Fibroblast of the aortic adventitia (primary cell): ENCODE results near the gene TYW5. TPM values are rescaled to one million over a fixed set of nuclear protein-coding genes. Genes with fewer than 3 reads are reported as not detected.

ENCODE experiments used
- DNase-seq: peaks from one replicate; pipeline ENCODE4 v3.0.0-alpha.2; 2010; ENCODE audit warnings: low read depth
- H3K4me3 ChIP-seq: 2 replicates; pipeline ENCODE4 v1.5.1; 2011; ENCODE audit warnings: low read depth, mild to moderate bottlenecking, control low read depth, low read length, moderate library complexity
- CTCF ChIP-seq: IDR thresholded peaks from 2 replicates; pipeline ENCODE4 v1.5.1; 2011; ENCODE audit warnings: mild to moderate bottlenecking, low read length, control low read depth, inconsistent platforms; ENCODE audit not compliant: insufficient read depth
- total RNA-seq: library from RNA; depleted of rRNA; stranded (reverse); fragments of >200 nt; gene quantifications from 2 replicates; pipeline ENCODE4 v1.2.3, GENCODE V29; 2012; ENCODE audit warnings: low replicate concordance

Gene TYW5
- total RNA-seq, 1 donor: 7.8 TPM

DNA sequence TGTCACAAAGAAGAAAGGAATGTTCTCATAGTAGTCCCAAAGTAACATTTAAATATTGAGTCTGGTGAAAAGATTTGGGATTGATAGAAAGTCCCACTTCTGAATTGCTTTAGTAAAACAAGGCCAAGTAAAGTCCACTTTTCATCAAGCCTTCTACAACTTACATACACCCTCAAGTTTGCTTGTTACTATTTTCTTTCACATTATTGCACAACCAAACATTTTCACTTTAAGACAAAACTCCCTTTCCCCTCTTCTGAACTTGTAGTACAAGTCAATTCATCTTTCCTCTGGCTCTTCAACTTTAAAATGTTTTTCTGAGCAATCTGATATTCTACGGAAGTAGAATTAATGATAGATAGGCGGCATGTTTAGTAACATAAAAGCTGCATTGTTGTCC lies 11.1 kb upstream of the TYW5 start:
- H3K4me3 ChIP-seq: no peak overlapping the region
- TF ChIP-seq CTCF: no peak
- DNase-seq: no peak

DNA sequence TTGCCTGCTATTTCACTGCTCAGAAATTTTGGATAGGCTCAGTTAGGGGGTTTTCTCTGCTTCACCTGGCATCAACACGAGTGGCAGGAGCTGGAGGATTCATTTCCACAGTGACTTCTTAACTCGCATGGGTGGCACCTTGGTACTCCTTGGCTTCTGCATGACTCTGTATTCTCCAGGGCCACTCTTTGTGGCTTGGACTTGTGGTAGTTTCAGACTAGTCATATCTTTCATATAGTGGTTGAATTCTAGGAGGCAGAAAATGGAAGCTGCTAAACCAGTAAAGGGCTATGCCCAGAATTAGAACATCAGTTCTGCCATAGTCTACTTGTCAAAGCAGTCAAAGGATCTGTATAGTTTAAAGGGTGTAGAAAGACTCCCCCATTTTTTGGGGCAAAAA lies 6.9 kb upstream of the TYW5 start:
- no peak for TF ChIP-seq CTCF
- H3K4me3 ChIP-seq: no peak overlapping the region
- DNase-seq: no peak

DNA sequence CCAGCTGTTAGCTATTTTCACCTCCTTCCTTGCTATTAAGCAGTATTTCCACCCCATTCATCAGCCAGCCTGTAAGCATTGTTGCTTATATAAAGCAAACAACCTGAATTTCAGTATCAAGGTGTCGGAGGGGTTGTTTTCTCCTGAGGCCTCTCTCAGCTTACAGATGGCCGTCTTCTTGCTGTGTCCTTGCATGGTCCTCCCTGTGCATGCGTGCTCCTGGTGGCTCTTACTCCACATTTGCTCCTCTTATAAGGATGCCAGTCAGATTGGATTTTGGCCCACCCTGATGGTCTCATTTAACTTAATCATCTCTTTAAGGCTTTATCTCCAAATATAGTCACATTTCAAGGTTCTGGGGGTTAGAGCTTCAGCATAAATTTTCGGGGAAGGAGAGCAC lies 2.7 kb upstream of the TYW5 start:
- no peak for DNase-seq
- no peak overlapping the region for H3K4me3 ChIP-seq
- no peak for TF ChIP-seq CTCF

GRCh38 chr2:199956062-199956380 lies 730 bp upstream of the TYW5 start:
- H3K4me3 ChIP-seq: peak overlapping the region; percentile 79
- no peak for TF ChIP-seq CTCF
- no peak for DNase-seq

GRCh38 chr2:199955007-199955338 lies 318 bp downstream of the TYW5 start:
- TF ChIP-seq CTCF: no peak
- no peak for DNase-seq
- H3K4me3 ChIP-seq: peak overlapping the region; percentile 79

GRCh38 chr2:199951023-199951422 lies 4.3 kb downstream of the TYW5 start:
- no peak overlapping the region for H3K4me3 ChIP-seq
- no peak for TF ChIP-seq CTCF
- DNase-seq: no peak

DNA sequence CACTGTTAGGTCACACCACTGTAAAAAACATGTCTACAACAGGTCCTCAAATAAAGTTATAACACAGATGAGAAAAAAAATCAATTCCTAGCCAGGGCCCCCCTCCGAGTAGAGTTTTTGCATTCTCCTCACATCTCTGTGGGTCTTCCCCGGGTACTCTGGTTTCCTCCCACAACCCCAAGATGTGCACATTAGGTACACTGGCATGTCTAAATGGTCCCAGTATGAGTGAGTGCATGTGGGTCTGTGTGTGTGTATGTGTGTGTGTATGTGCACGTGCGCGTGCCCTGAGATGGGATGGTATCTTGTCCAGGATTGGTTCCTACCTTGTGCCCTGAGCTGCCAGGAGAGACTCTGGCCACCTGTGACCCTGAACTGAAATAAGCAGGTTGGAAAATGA lies 4.9 kb downstream of the TYW5 start:
- no peak for TF ChIP-seq CTCF
- no peak overlapping the region for H3K4me3 ChIP-seq
- no peak for DNase-seq
